ENCODE data around the gene UBE2R2.

The UBE2R2 gene

GRCh38 chr9:33817327-33818166 is 587 bp downstream of the UBE2R2 start (continued):
- TF ChIP-seq ZNF449 (tag by site-specific recombination; IDR thresholded peaks at IDR 0.05): no peak
- TF ChIP-seq FEZF1 (tag by site-specific recombination; IDR thresholded peaks at IDR 0.05): peak; percentile 84
- peak; percentile 71 for TF ChIP-seq ZBTB11 (tag by site-specific recombination; conservative IDR thresholded peaks at IDR 0.05; ENCODE audit: low read depth)
- TF ChIP-seq ZNF398 (tag by site-specific recombination; IDR thresholded peaks at IDR 0.05): peak; percentile 94
- TF ChIP-seq ZNF488 (tag by site-specific recombination; IDR thresholded peaks at IDR 0.05): no peak
- peak; percentile 49; the same call in 1 of the 2 replicates for TF ChIP-seq ZBTB20 (tag by site-specific recombination; IDR thresholded peaks at IDR 0.05)

- ChIA-PET POLR2A (interaction anchor here (0.7 to 0.9 kb wide), 3 partner anchors 10 to 101 kb away, joined by 3 to 7 read pairs (median 3); no protein-coding TSS in a partner anchor), CTCF (interaction anchor here (0.6 to 0.7 kb wide), 3 partner anchors 32 to 390 kb away, joined by 3 to 4 read pairs (median 3); no protein-coding TSS in a partner anchor)
- Histone ChIP-seq H3K4me3 (ENCODE audit: low read depth, low read length) (peak overlapping the region; percentile 60), H3K4me1 (ENCODE audit: control insufficient read depth, insufficient read depth, low read length) (peaks cover 2% of the 10 kb centered on the region; the same call in 1 of the 2 replicates), H3K9me3 (ENCODE audit: control insufficient read depth, insufficient read depth, low read depth, low read length) (no peaks in the 10 kb centered on the region), H3K27ac (ENCODE audit: extremely low read depth, low read depth, low read length) (peak overlapping the region; percentile 96), H3K36me3 (ENCODE audit: control insufficient read depth in 2 of 2, insufficient read depth in 1 of 2, low read length in 2 of 2) (no peaks in the 10 kb centered on the region; a peak in 1 of 3 replicates)
- TF ChIP-seq INSM2 (tag by site-specific recombination; IDR thresholded peaks at IDR 0.05) (no peak), ZNF776 (tag by site-specific recombination; IDR thresholded peaks at IDR 0.05; ENCODE audit: borderline replicate concordance) (no peak), ZNF777 (tag by site-specific recombination; IDR thresholded peaks at IDR 0.05; ENCODE audit: borderline replicate concordance) (no peak), PRDM2 (tag by site-specific recombination; IDR thresholded peaks at IDR 0.05; ENCODE audit: borderline replicate concordance) (no peak), ZFHX2 (tag by site-specific recombination; conservative IDR thresholded peaks at IDR 0.05) (0 out of 2 replicates have a peak, but pooled peaks have one; percentile 7), HIC1 (tag by site-specific recombination; IDR thresholded peaks at IDR 0.05) (peak; percentile 42)
These were observed 1.3 kb downstream of the UBE2R2 start for GRCh38 chr9:33818167-33818846.
